Coronary artery (tissue), 2 donors: ENCODE results near the gene PATJ.
"Not testable (repeated sequence)": the region's sequence is repeated elsewhere in the genome, so short reads cannot be mapped to it uniquely, and the experiment has no call there.

Source experiments
- DNase-seq: peaks from one replicate; pipeline ENCODE4 v3.0.0-alpha.2; 2017; ENCODE audit warnings: low spot score
- H3K27ac ChIP-seq, 2 donors: fragments of 200-600 bp; sonication (generic); one replicate each; pipeline ENCODE4 v1.5.1; 2016 to 2019
- H3K4me3 ChIP-seq: fragments of 200-600 bp; sonication (generic); 2 replicates; pipeline ENCODE4 v1.5.1; 2016; ENCODE audit warnings: mild to moderate bottlenecking, moderate library complexity
- TF ChIP-seq, protein P1 (sequence below): fragments of 200-600 bp; sonication (generic); IDR thresholded peaks from one replicate; pipeline ENCODE4 v1.5.1; 2019; ENCODE audit warnings: antibody characterized with exemption

The PATJ gene

DNA sequence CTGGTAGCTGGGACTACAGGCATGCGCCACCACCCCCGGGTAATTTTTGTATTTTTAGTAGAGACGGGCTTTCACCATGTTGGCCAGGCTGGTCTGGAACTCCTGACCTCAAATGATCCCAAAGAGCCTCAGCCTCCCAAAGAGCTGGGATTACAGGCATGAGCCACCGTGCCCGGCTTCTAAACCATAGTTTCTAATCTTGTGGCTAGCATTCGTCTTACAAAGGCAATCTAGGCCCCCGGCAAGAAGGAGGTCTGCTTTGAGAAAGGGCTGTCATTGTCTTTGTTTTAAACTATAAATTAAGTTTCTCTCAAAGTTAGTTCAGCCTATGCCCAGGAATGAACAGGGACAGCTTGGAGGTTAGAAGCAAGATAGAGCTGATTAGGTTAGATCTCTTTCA lies 442.1 kb downstream of the PATJ start:
- no peak for DNase-seq
- Histone ChIP-seq H3K4me3 (no peak overlapping the region), H3K27ac (no peak overlapping the region)
- TF ChIP-seq, protein P1, sequence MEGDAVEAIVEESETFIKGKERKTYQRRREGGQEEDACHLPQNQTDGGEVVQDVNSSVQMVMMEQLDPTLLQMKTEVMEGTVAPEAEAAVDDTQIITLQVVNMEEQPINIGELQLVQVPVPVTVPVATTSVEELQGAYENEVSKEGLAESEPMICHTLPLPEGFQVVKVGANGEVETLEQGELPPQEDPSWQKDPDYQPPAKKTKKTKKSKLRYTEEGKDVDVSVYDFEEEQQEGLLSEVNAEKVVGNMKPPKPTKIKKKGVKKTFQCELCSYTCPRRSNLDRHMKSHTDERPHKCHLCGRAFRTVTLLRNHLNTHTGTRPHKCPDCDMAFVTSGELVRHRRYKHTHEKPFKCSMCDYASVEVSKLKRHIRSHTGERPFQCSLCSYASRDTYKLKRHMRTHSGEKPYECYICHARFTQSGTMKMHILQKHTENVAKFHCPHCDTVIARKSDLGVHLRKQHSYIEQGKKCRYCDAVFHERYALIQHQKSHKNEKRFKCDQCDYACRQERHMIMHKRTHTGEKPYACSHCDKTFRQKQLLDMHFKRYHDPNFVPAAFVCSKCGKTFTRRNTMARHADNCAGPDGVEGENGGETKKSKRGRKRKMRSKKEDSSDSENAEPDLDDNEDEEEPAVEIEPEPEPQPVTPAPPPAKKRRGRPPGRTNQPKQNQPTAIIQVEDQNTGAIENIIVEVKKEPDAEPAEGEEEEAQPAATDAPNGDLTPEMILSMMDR, result no peak

- not testable (repeated sequence) for DNase-seq, H3K4me3 ChIP-seq, H3K27ac ChIP-seq
These were observed 443.0 kb downstream of the PATJ start for GRCh38 chr1:62185233-62185632.

GRCh38 chr1:62185677-62186076 lies 443.4 kb downstream of the PATJ start:
- Histone ChIP-seq H3K27ac (no peak overlapping the region), H3K4me3 (no peak overlapping the region)
- no peak for DNase-seq
- TF ChIP-seq, protein P1, result no peak

DNA sequence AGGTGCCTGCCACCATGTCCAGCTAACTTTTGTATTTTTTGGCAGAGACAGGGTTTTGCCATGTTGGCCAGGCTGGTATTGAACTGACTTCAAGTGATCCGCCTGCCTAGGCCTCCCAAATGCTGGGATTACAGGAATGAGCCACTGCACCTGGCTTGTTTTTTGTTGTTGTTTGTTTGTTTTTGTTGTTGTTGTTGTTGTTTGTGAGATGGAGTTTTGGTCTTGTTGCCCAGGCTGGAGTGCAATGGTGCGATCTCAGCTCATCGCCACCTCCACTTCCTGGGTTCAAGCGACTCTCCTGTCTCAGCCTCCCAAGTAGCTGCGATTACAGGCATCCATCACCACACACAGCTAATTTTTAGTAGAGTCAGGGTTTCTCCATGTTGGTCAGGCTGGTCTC lies 445.3 kb downstream of the PATJ start:
- TF ChIP-seq, protein P1, result no peak
- H3K4me3 ChIP-seq, result no peak overlapping the region
- no peak for DNase-seq
- H3K27ac ChIP-seq, result no peak overlapping the region

DNA sequence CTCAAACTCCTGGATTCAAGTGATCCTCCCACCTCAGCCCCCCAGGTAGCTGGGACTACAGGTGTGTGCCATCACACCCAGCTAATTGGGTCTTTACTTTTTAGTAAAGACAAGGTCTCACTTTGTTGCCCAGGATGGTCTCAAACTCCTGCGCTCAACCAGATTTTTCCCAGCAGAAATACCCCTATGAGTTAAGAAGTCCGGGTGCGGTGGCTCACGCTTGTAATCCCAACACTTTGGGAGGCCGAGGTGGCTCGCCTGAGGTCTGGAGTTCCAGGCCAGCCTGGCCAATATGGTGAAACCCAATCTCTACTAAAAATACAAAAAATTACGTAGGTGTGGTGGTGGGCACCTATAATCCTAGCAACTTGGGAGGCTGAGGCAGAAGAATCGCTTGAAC lies 445.8 kb downstream of the PATJ start:
- TF ChIP-seq, protein P1, result no peak
- Histone ChIP-seq H3K27ac (no peak overlapping the region), H3K4me3 (no peak overlapping the region)
- DNase-seq, result no peak

- no peak for DNase-seq
- Histone ChIP-seq H3K4me3 (peak within 1 kb of the TSS; percentile 44), H3K27ac (no peak within 1 kb of the TSS)
- TF ChIP-seq, protein P1, result no peak
These were observed 452.6 kb downstream of the PATJ start, which contains the start of gene L1TD1 for GRCh38 chr1:62194651-62195544. TSS of gene L1TD1 (plus strand) at chr1:62194849. CDS start at chr1:62206629, 11,780 bp downstream.

GRCh38 chr1:62196086-62196690 lies 453.9 kb downstream of the PATJ start:
- Histone ChIP-seq H3K27ac (no peak overlapping the region), H3K4me3 (no peak overlapping the region)
- DNase-seq, result no peak
- TF ChIP-seq, protein P1, result no peak
